ENCODE measurements around the gene IRF4. TPM values are rescaled to one million over a fixed set of nuclear protein-coding genes. Genes with fewer than 3 reads are reported as not detected.

Gene IRF4
- total and polyA plus RNA-seq, 4 donors: 0.85 to 5.0 (median 2.9) TPM

GRCh38 chr6:449486-450419 is 58.2 kb downstream of the IRF4 start:
- ATAC-seq (ENCODE audit: insufficient read depth, low FRiP score) (no peak), DNase-seq (no peak)
- 92 to 95% methylated on average over 60 to 62 of the region's 62 CpGs for WGBS, 2 donors
- Histone ChIP-seq H3K27ac (ENCODE audit: low read depth in 1 of 2, low read length in 1 of 2) (no peak overlapping the region), H3K4me1 (ENCODE audit: control insufficient read depth in 5 of 5, insufficient read depth in 5 of 5, low read length in 5 of 5) (peaks cover 0 to 11% (median 0%) of the 10 kb centered on the region in 5 donors), H3K9ac (ENCODE audit: insufficient read depth in 1 of 2, low read length in 2 of 2) (no peak overlapping the region), H3K9me3 (ENCODE audit: control insufficient read depth in 4 of 4, insufficient read depth in 3 of 4, low read length in 3 of 4) (peaks cover 0 to 5% (median 0%) of the 10 kb centered on the region in 4 donors), H3K36me3 (ENCODE audit: control insufficient read depth in 4 of 4, insufficient read depth in 4 of 4, low read length in 4 of 4) (no peaks in the 10 kb centered on the region), H3K4me3 (no peak overlapping the region), H3K27me3 (ENCODE audit: control insufficient read depth in 3 of 3, insufficient read depth in 3 of 3, low read length in 2 of 3) (no peaks in the 10 kb centered on the region)
- TF ChIP-seq CTCF (IDR thresholded peaks at IDR 0.05; ENCODE audit: control extremely low read depth, extremely low read depth): no peak

GRCh38 chr6:451336-451735 is 59.8 kb downstream of the IRF4 start:
- ATAC-seq (ENCODE audit: insufficient read depth, low FRiP score) (no peak), DNase-seq (no peak)
- H3K9ac ChIP-seq (ENCODE audit: insufficient read depth in 1 of 2, low read length in 2 of 2): no peak overlapping the region
- no peak for TF ChIP-seq CTCF (IDR thresholded peaks at IDR 0.05; ENCODE audit: control extremely low read depth, extremely low read depth)
- no peaks in the 10 kb centered on the region for H3K36me3 ChIP-seq (ENCODE audit: control insufficient read depth in 4 of 4, insufficient read depth in 4 of 4, low read length in 4 of 4)
- WGBS, 2 donors: 92 to 93% methylated on average over 12 of the region's 12 CpGs
- peaks cover 0 to 3% (median 0%) of the 10 kb centered on the region in 4 donors for H3K9me3 ChIP-seq (ENCODE audit: control insufficient read depth in 4 of 4, insufficient read depth in 3 of 4, low read length in 3 of 4)
- H3K27me3 ChIP-seq (ENCODE audit: control insufficient read depth in 3 of 3, insufficient read depth in 3 of 3, low read length in 2 of 3): no peaks in the 10 kb centered on the region
- no peak overlapping the region for H3K4me3 ChIP-seq
- H3K4me1 ChIP-seq (ENCODE audit: control insufficient read depth in 5 of 5, insufficient read depth in 5 of 5, low read length in 5 of 5): peaks cover 0 to 11% (median 0%) of the 10 kb centered on the region in 5 donors
- H3K27ac ChIP-seq (ENCODE audit: low read depth in 1 of 2, low read length in 1 of 2): no peak overlapping the region

GRCh38 chr6:451847-452246 is 60.3 kb downstream of the IRF4 start:
- 96 to 97% methylated on average over 8 of the region's 8 CpGs for WGBS, 2 donors
- no peaks in the 10 kb centered on the region for H3K27me3 ChIP-seq (ENCODE audit: control insufficient read depth in 3 of 3, insufficient read depth in 3 of 3, low read length in 2 of 3)
- DNase-seq (no peak), ATAC-seq (ENCODE audit: insufficient read depth, low FRiP score) (no peak)
- peaks cover 0 to 11% (median 0%) of the 10 kb centered on the region in 5 donors for H3K4me1 ChIP-seq (ENCODE audit: control insufficient read depth in 5 of 5, insufficient read depth in 5 of 5, low read length in 5 of 5)
- H3K36me3 ChIP-seq (ENCODE audit: control insufficient read depth in 4 of 4, insufficient read depth in 4 of 4, low read length in 4 of 4): no peaks in the 10 kb centered on the region
- no peak overlapping the region for H3K27ac ChIP-seq (ENCODE audit: low read depth in 1 of 2, low read length in 1 of 2)
- H3K4me3 ChIP-seq: no peak overlapping the region
- TF ChIP-seq CTCF (IDR thresholded peaks at IDR 0.05; ENCODE audit: control extremely low read depth, extremely low read depth): no peak
- H3K9ac ChIP-seq (ENCODE audit: insufficient read depth in 1 of 2, low read length in 2 of 2): no peak overlapping the region
- peaks cover 0 to 3% (median 0%) of the 10 kb centered on the region in 4 donors for H3K9me3 ChIP-seq (ENCODE audit: control insufficient read depth in 4 of 4, insufficient read depth in 3 of 4, low read length in 3 of 4)

All from lung (tissue), 12 donors.